ENCODE results near the gene CCDC9B.

Gene CCDC9B

DNA sequence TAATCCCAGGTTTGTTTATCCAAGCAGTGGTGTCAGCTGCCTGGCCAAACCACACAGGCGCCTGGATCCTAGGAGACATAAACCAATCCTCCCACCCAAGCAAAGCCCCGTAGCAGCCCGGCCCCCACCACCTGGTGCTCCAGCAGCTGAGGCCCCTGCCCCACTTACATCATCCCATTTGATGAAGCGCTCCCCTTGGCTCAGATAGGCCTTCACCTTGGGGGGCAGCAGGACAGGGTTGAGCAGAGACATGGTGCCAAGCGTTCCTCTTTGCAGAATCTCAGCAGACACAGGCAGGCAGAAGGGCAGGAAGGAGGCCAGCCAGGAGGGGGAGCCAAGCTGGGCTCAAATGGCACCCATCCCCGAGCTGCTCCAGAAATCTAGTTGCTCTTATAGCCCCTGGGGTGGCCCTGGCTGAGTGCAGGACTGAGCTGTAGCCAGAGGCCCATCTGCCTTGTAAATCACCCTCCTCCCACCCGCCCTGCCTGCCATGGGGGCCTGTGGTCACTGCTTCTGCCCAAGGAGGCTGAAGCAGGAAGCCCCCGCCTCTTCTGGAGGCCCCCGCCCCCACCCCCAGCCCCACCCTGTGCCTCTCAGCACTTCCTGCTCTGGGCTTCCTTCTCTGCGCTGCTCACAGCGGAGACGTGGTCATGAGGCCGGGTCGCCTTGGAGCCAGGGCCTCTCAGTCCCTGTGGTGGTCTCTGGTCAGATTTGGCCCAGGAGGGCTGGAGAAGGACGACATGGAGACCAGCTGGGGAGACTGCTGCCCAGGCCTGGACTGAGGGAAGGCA lies 33.1 kb downstream of the CCDC9B start, which contains the start of gene PLCB2:
Gene PLCB2 (minus strand): TSS at position 515 of the 791 bp plus-strand sequence. CDS start 263 bp downstream, at position 252.
- DNase-seq: no peak

DNA sequence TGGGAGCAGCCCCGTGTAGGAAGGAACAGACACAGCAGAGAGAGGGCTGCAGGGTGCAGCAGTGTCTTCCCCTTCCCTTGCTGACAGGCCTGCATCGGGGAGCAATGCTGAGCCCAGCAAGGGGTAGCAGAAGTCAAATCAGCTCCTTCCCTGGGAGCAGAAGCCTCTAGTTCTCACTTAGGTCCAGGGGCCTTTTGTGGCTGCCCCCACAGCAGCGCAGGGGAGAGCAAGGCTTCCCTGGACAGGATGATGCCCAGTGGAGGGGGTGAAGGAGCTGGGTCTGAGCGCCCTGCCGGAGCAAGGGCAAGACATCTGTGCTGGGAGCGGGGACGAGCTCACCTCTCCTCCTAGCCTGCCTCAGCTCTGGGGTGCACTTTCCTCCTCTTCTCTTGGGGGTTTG lies 33.8 kb downstream of the CCDC9B start:
- no peak for DNase-seq

DNA sequence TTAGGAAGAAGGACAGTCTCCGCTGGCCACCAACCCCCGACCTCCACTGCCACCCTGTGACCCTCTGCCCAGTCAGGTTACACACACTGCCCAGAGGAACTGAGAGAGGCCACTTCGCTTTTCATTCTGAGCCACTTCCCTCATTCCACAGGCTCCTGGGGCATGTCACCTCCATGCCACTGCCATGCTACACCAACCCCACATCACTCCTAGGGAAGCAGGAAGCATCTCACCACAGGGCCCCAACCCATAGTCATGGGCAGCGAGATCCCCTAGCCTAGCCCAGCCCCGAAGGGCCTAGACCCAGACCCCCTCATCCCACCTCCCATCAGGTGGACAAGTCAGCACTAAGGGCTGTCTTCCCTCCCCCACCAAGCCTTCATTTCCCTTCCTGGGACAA lies 34.4 kb downstream of the CCDC9B start:
- DNase-seq: no peak

DNA sequence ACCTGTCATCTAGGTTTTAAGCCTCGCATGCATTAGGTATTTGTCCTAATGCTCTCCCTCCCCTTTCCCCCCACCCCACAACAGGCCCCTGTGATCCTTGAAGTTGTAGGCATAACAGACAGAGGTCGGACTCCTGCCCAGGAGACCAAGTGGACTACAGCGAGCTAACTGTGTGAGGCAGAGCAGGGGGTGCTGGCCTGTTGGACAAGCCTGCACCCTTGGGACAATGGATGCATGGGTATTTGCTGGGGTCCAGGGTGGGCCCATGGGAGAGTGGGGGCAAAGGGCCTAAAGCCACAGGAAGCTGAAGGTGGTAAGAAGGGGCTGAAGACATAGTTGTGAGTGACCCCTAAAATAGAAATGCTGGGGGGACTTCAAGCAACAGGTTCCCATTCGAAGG lies 35.5 kb downstream of the CCDC9B start:
- DNase-seq: no peak

DNA sequence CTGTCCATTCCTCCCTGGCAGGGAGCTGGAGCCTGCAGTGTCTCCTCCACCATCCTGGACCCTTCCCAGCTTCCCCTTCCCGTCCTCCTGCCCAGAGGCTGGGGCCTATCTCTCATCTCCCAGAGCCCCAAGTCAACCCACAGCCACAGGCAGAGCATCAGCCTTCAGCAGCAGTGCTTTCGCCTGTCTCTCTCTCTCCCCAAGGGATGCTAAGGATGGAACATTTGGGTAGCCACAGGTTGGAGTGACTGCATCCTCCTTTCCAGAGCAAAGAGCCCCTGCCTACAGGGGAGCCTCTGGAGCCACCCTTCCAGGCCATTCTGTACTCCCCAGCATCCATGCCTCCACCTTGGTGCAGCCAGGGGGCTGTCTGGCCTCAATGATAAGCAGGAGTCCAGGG lies 37.2 kb downstream of the CCDC9B start:
- no peak for DNase-seq

DNA sequence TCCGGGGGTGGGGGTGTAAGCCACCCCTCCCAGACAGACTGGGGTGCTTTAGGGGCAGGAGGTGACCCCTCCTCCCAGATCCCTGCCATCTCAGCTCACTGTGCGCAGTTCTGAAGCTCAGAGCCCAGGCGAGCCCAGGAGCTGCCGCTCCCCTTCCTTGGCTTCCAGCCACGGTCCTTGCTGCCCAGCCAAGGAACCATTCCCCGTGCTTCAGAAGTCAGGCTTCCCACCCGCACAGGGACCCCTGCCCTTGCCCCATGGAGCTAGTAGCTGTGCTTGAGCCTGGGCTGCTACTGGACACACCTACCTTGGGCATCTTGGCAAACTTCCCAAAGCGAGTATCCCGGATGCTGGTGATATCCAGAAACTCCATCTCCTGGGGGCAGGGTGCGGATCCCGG lies 37.8 kb downstream of the CCDC9B start:
- no peak for DNase-seq

DNA sequence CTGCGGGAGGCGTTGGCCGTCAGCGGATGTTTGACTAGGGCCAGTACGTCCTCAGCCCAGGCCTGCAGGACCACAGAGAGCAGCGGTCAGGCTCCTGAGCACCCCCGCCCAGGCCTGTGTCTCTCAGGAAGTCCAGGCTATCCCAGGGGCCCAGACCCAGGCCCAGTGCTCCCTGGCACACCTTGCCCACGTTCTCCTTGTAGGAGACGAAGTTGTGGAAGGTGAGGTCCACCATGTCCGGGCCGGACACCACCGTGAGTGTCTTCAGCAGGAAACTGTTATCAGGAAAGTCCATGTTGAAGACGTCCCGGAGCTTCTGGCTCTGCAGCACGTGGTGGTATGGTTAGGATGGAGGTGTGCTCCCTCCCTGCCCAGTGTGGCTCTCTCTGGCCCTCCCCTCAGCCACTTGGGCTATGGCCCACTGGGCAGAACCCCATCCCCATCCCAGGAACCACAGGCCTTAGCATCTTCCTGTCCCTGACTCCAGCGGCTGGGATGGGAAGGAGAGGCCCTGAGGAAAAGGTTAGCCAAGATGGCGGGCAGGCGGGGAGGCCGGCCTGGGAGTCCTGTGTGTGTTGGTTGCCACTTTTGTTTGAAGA lies 38.4 kb downstream of the CCDC9B start:
- DNase-seq: no peak

DNA sequence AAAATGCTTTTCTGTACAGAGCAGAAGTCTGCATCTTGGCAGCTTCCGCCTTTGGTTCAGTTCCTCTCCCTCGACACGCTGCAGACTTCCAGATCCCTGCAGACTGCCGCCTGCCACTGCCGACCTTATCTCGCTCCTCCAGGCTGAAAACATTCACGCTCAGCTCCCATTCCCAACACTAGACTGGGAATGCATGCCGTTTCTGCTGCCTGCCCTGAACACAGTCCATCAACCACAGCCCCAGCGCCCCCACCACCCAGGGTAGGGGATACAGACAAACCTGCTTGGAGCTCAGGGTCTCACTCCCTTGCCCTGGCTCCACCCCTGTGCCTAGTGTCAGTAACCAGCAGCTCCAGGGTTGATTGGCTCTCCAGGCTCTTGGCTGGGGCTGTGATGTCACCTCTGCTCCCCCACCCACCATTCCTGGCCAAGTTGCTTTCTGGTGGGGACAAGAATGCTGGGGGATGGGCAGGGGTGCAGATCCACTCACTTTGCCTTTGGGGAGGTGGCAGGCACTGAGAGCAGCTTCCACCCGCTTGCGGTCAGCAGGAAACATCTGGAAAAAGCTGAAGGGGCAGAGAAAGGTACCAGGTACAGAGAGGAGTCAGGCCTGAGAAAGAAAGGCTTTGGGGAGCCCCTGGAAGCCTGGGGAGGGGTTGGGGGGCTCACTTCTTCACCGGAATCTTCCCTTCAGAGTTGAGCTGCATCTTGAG lies 39.1 kb downstream of the CCDC9B start:
- DNase-seq: no peak

DNA sequence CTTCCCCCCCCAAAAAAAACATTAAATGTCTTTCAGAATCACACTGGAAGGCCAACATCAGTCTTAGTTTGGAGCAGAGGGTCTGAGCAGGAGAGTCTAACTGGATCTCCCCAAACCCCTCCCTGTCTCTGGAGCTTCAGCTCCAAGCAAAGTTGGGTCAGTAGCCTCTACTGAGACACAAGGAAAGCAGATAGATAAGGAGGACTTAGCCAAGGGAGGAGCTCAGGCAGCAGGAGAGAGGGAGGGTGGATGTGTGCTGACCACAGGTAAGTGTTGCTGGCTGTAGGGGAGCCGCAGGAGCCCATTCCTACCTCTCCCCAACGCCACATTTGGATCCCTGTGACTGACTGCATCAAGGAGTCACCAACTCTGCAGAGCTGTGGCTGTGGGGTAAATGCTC lies 40.0 kb downstream of the CCDC9B start:
- DNase-seq: no peak

DNA sequence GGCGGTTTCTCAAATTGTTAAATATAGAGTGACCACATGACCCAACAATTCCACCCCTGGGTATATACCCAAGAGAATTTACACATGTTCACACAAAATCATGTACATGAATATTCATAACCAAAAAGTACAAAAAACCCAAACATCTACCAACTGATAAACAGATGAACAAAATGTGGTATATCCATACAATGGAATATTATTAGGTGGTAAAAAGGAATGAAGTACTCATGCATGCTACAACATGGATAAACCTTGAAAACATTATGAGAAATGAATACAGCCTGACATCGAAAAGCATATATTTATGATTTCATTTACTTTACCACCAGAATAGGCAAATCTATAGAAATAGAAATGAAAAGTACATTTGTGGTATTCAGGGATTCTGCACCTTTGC lies 40.4 kb downstream of the CCDC9B start:
- no peak for DNase-seq

DNA sequence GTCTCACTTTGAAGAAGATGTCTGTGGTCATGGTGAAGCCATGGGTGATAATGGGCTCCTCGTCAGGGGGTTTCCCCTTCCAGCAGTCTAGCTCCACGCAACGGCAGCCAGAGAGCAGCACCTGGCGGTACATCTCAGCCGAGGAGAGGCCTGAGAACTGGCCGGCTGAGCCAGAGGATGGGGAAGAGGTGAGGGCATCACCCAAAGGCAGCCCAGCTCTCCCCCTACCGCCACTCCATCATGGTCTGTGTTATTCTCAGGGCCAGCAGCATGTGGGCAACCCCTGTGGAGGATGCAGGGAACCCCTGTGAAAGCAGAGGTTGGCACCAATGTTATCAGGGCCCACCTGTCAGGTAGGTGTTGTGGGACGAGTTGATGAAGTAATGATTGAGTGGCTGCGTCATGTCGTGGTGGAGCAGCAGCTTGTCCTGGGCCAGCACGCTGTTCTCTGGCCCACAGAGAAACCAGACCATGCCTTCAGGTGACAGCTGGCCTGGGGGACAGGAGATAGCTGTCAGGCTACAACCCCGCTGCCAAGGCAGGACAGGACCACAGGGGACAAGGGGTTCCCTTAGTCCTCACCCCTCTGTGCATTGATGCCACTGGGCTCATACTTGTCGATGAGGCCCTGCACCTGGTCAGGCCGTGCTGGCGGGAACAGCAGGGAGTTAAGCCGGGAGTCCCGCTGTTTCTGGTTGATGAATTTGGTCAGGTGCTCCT lies 42.4 kb downstream of the CCDC9B start:
- DNase-seq: no peak

DNA sequence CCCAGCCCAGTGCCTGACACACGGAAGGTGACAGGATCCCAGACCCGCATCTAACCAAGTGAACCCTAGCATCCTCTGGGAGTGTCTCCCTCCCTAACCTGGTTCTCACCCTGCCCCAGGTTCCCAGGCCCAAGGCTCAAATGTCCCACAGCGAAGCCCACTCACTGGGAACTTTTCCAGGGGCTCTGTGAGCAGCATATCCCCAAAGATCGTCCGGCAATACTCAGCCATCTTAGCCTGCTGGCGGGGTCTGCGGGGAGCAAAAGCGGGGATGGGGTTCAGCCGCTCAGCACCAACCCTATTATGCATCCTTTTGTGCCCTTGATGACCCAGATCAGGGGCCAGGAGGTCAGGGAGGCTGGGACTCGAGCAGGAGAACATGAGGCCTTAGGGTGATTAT lies 43.4 kb downstream of the CCDC9B start:
- DNase-seq: no peak

DNA sequence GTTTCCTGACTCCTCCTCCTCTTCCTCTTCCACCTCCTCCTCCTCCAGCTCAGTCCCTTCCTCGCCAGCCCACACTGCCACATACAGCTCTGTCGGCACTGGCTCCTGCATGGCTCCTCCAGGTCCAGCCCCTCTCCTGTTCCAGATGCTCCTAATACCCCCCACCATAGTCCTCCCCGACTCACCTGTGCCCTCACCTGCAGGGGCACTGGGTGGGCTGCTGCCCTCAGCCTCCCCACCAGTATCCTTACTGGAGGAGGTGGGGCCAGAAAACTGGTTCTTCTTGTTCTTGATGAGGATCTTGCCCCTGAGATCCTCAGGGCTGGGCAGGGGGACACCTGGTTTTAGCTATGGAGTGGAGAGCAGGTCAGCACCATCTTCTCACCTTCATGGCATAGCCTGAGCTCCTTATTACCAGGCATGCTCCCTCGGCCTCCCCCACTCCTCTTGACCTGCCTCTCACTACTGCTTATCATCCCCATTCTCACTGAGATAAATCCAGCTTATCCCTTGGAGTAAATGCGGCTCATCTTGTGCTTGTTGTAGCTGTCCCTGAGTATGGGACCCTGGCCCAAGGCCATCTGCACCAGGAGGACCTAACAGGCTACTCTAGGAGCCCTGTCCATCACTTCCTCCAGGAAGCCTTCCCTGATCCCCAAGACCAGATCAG lies 44.0 kb downstream of the CCDC9B start:
- no peak for DNase-seq

DNA sequence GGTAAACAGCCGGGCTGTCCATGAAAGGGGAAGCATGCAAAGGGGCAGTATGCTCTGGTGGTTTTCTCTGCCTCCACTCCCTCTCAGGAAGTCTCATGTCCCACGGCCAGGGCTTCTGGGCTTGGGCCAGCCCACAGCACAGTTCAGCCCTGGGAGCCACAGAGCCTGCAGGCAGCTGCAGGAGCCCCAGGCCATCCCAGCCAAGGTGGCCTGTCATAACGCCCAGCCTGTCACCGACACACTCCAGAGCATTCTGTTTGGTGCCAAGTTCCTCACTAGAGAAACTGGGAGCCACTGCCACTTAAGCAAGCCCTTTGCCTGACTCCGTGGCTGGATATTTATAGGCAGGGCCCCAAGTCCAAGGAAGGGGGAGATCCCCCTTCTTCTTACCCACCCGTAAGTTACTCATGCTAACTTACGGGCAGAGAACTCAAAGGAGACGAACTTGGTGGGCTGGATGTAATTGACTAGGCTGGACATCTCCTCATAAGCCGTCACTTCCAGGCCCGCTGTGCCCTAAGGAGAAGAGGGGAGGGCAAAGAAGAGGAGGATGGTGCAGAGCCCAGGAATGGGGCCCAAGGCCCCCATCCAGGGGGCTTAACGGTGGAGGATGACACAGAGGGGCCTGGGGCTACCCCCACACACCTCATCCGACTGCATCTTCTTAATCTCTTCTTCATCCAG lies 44.7 kb downstream of the CCDC9B start:
- no peak for DNase-seq

DNA sequence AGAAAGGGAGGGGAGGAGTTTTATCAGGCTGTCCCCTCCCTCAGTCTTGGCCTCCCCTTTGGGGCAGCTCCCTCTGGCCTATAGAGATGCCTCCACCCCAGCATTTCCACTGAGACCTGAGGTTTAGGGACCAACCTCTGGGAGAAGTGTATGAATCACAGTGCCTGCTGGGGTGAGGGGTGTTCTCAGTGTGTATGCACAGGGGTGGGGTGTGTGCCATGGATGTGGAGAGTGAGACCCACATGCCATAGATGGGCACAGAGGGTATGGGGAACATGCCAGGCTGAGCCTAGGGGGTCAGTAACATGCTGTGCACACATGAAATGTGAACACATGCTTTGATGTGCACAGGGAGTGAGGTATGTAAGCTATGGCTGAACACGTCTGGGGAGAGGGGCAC lies 45.4 kb downstream of the CCDC9B start:
- DNase-seq: no peak

DNA sequence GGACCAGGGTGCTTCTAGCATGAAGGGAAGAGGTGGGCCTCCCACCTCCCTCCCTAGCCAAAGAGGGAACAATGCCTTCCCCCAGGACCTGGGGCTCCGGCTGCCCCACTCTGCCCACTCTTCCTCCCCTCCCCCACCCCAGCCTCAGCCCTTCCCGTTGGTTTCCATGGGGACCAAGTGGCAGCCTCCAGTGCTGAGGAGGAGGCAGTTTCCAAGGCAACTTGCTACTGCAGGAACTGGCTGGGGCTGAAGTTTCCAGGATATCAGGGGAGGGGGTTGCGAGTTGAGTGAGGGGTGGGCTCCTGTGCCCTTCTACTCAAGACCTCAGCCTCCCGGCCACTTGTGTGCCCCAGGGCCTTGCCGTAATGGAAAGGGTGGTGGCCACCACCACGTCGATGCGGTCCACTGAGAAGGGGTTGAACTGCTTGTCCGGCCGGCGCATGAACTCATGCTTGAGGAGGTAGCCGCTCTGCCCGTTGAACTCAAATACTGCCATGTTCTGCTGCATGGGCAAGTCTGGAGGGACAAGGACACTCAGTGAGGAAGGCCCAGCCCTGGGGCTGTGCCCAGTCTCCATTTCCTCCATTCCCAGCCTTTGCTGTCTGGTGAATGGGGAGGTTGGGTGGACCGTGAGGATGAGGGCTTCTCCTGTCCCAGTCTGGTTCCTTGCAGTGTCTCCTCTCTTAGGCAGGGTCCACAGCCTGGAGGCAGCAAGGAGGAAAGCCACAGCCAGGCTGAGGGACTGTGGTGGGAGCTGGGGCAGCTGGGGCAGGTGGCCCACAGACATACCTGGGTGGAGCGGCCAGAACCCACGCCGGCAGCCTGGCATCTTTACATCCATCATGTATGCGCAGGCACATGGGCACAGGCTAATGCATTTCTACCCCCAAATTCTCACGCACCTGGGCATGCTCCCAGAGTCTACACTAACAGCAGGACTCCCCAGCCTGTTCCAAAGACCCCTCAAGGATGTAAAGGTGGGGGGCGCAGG lies 46.5 kb downstream of the CCDC9B start:
- no peak for DNase-seq

DNA sequence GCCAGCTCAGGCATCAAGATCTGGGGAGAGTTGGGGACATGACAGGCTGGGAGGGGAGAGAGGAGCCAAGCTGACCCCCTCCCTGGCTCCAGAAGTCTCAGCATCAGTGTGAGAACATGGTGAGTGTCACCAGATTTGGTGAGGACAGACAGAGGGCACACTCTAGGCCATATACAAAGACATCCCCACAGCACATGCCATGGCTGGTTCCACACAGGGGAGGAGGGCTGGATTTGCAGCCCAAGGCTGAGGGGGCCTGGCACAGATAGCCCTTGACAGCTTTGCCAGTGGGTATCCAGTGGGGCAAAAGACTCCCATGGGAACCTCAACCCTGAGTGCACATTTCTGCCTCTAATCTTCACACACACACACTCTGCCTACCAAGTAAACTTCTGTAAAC lies 47.7 kb downstream of the CCDC9B start:
- DNase-seq: no peak

DNA sequence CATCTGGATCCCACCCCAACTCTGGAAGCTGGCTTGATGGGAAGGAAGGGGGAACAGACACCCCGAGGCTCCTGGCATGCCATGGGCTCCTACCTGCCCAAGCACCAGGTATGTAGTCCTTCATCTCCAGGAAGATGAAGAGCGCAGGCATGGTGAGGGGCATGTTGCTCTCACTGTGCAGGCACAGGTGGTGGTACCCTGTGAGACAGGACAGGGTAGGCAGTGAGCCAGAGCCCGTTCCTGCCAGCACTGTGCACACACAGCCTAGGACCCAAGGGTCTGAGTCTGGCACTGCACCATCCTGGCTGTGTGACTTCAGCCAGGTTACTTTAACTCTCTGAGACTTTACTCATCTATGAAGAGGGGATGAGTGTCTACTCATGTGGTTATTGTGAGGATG lies 48.5 kb downstream of the CCDC9B start:
- DNase-seq: no peak

DNA sequence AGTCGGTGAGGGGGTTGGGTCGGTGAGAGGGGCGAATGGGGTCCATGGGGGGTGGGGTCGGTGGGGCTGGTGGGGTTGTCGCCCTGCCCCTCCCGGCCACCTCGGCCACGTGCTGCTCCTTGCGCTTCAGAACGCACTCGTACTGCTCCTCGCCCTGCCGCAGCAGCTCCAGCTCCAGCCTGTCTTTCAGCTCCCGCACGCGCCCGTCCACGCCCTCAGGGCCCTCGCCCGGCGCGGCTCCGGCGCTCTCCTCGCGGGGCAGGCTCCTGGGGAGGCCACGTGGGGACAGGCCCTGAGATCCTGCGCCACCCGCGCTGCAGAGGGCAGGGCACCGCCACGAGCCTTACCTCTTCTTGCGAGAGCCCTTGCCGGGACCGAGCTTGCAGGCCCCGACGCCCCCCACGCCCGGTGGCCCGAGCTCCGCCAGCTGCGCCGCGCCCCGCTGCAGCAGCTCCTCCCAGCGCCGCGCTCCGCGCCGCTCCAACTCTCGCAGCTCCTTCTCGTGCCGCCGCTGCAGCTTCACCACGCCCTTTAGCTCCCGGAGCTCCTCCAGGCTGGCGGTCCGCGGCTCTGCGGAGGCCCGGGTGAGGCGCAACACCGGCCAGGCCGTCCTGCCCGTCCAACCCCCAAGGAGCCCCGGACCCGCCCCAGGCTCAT lies 49.7 kb downstream of the CCDC9B start:
- peak; percentile 55 for DNase-seq

DNA sequence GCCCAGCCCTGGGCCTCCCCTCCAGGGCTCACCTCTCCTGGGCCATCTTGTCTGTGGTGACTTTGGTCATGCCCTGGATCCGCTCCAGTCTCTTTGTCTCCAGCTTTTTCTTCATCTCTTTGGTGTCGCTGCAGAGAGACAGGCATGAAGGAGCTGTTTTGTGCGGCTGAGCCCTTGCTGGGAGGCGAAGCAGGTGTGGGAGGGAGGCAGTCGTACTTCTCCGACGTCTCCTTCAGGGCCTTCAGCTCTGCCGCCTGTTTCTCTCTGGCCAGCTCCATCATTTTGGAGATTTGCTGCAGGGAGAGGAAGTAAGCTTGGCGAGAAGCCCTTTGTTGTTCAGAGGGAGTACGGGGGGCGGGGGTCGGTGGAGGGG lies 50.2 kb downstream of the CCDC9B start:
- DNase-seq: no peak
